ENCODE measurements around the gene CLBA1. TPM values are rescaled to one million over a fixed set of nuclear protein-coding genes. Genes with fewer than 3 reads are reported as not detected.
A peak's percentile ranks its signal among the peaks of the same experiment; 100 is the strongest.

Gene CLBA1
- total and polyA plus RNA-seq, 2 donors (not counting 1 experiment from before 2014, with no cell fraction given) = 0.63 to 5.5 TPM

DNA sequence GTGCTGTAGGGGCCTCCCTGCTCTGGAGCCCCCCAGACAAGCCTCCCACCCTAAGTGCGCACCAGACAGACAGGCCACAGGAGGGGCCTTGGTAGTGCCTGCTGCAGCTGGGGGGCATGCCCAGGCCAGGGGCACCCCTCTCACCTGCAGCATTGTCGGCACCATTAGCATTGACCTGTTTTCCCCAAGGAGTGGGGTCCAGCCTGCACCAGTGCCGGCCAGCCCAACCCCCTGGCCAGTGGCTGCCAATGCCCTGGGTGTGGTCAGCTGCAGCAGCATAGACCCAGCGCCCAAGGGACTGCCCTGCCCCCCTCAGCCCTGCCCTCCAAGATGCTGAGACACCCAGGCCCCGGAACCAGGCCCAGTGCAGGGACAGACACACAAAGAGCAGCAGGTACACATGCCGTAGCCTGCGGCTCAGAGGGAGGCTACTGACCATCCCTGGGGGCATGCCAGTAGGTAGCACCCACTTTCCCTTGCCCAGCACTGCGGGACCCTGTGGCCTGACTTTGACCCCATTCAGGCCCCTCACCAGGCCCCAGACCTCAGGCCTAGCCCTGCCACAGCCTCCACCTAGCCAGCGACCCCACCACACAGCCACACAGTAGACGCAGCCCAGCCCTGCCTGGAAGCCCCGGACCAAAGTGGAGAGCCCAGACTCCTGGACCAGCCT is 8.4 kb upstream of the CLBA1 start:
- TF ChIP-seq, protein P1, sequence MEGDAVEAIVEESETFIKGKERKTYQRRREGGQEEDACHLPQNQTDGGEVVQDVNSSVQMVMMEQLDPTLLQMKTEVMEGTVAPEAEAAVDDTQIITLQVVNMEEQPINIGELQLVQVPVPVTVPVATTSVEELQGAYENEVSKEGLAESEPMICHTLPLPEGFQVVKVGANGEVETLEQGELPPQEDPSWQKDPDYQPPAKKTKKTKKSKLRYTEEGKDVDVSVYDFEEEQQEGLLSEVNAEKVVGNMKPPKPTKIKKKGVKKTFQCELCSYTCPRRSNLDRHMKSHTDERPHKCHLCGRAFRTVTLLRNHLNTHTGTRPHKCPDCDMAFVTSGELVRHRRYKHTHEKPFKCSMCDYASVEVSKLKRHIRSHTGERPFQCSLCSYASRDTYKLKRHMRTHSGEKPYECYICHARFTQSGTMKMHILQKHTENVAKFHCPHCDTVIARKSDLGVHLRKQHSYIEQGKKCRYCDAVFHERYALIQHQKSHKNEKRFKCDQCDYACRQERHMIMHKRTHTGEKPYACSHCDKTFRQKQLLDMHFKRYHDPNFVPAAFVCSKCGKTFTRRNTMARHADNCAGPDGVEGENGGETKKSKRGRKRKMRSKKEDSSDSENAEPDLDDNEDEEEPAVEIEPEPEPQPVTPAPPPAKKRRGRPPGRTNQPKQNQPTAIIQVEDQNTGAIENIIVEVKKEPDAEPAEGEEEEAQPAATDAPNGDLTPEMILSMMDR (IDR thresholded peaks at IDR 0.05) = no peak
- TF ChIP-seq EZH2 (IDR thresholded peaks at IDR 0.05; ENCODE audit: borderline replicate concordance, insufficient read depth, low read depth, low read length, poor library complexity, severe bottlenecking) = no peak
- WGBS (ENCODE audit: insufficient coverage) = 76% methylated on average over 11 of the region's 11 CpGs
- ChIA-PET CTCF (interaction anchor here (0.6 to 6.7 kb wide), 8 partner anchors 8 to 109 kb away, joined by 3 to 132 read pairs (median 4); partner anchors contain the start of gene CLBA1), POLR2A (no interaction called here)
- peaks cover 0 to 32% (median 15%) of the 10 kb centered on the region in 4 experiments for H3K27me3 ChIP-seq (replicated peaks in 1 of 4; ENCODE audit: control extremely low read depth in 1 of 4, control insufficient read depth in 3 of 4, insufficient read depth in 4 of 4, low read length in 3 of 4)
- peaks cover 12% of the 10 kb centered on the region for H3K4me1 Mint-ChIP-seq
- DNase-seq = no peak
- peaks cover 0 to 11% (median 0%) of the 10 kb centered on the region in 3 donors for H3K9me3 ChIP-seq (ENCODE audit: control extremely low read depth in 1 of 3, control insufficient read depth in 2 of 3, insufficient read depth in 1 of 3, low read length in 2 of 3)
- no peak for ATAC-seq (ENCODE audit: low read depth)
- intact Hi-C loops (cut with micrococcal nuclease) = loop anchor here (2.0 kb wide), 3 partner anchors 44 to 114 kb away; partner anchors contain the start of gene CDCA4
- H3K9ac ChIP-seq (ENCODE audit: low read length) = no peak overlapping the region
- H3K27ac Mint-ChIP-seq = no peak overlapping the region
- H2AFZ ChIP-seq (ENCODE audit: insufficient read depth, low read depth, low read length, poor library complexity, severe bottlenecking) = no peak overlapping the region
- H3K4me3 ChIP-seq (ENCODE audit: control extremely low read depth in 1 of 5, extremely low read depth in 1 of 5, insufficient read depth in 1 of 5, low read depth in 2 of 5, low read length in 4 of 5) = peak overlapping the region in 1 of 5 experiments; percentile 54
- H3K36me3 ChIP-seq (replicated peaks in 1 of 2; ENCODE audit: control extremely low read depth in 1 of 2, control insufficient read depth in 1 of 2, extremely low read depth in 1 of 2, insufficient read depth in 2 of 2, low read length in 1 of 2) = no peaks in the 10 kb centered on the region
- peaks cover 20 to 24% of the 10 kb centered on the region in 2 donors for H3K4me1 ChIP-seq (ENCODE audit: control insufficient read depth in 2 of 2, insufficient read depth in 2 of 2, low read length in 2 of 2)
- peak overlapping the region; percentile 89 for H3K4me2 ChIP-seq (replicated peaks; ENCODE audit: low read depth, low read length, poor library complexity, severe bottlenecking)
- peaks cover 29% of the 10 kb centered on the region for H3K27me3 Mint-ChIP-seq
- H3K9me3 Mint-ChIP-seq (ENCODE audit: insufficient read depth) = no peaks in the 10 kb centered on the region
- no peak overlapping the region for H3K27ac ChIP-seq (ENCODE audit: low read length in 2 of 2)
- no peaks in the 10 kb centered on the region for H3K79me2 ChIP-seq (ENCODE audit: control insufficient read depth, insufficient read depth, low read length)
- H3K4me3 Mint-ChIP-seq = peak overlapping the region; percentile 84
- peaks cover 9% of the 10 kb centered on the region for H4K20me1 ChIP-seq (ENCODE audit: control insufficient read depth, insufficient read depth, low read length, poor library complexity, severe bottlenecking)

Measured in B cell (primary cell).